ENCODE data around the gene CRYBB3.

The CRYBB3 gene

DNA sequence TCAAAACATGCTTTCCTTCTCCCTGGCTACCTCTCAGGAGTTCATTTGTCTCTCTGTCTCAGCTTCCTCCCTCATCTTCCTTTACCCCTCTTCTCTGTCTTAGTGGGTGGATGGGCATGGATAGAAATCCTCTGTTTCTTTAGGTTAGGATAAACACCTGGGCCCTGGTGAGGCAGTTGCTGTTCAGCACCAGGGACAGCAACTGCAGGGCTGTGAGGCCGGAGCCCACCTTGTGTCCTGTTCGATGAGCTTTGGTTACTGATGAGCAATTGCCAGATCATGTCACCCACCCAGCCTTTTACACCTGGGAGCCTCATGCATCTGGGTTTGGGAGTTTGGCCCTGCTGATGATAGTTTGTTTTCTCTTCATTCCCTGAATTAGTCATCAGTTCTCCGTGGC is 6.1 kb upstream of the CRYBB3 start:
- TF ChIP-seq TEAD4 (IDR thresholded peaks at IDR 0.05) (no peak), YY1 (IDR thresholded peaks at IDR 0.05; ENCODE audit: low read depth) (no peak), FOXM1 (IDR thresholded peaks at IDR 0.05; ENCODE audit: borderline replicate concordance, low read depth) (no peak), EGR1 (IDR thresholded peaks at IDR 0.05) (no peak)
- TF ChIP-seq, protein P1, sequence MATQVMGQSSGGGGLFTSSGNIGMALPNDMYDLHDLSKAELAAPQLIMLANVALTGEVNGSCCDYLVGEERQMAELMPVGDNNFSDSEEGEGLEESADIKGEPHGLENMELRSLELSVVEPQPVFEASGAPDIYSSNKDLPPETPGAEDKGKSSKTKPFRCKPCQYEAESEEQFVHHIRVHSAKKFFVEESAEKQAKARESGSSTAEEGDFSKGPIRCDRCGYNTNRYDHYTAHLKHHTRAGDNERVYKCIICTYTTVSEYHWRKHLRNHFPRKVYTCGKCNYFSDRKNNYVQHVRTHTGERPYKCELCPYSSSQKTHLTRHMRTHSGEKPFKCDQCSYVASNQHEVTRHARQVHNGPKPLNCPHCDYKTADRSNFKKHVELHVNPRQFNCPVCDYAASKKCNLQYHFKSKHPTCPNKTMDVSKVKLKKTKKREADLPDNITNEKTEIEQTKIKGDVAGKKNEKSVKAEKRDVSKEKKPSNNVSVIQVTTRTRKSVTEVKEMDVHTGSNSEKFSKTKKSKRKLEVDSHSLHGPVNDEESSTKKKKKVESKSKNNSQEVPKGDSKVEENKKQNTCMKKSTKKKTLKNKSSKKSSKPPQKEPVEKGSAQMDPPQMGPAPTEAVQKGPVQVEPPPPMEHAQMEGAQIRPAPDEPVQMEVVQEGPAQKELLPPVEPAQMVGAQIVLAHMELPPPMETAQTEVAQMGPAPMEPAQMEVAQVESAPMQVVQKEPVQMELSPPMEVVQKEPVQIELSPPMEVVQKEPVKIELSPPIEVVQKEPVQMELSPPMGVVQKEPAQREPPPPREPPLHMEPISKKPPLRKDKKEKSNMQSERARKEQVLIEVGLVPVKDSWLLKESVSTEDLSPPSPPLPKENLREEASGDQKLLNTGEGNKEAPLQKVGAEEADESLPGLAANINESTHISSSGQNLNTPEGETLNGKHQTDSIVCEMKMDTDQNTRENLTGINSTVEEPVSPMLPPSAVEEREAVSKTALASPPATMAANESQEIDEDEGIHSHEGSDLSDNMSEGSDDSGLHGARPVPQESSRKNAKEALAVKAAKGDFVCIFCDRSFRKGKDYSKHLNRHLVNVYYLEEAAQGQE (IDR thresholded peaks at IDR 0.05; ENCODE audit: low read depth) = peak; percentile 95

DNA sequence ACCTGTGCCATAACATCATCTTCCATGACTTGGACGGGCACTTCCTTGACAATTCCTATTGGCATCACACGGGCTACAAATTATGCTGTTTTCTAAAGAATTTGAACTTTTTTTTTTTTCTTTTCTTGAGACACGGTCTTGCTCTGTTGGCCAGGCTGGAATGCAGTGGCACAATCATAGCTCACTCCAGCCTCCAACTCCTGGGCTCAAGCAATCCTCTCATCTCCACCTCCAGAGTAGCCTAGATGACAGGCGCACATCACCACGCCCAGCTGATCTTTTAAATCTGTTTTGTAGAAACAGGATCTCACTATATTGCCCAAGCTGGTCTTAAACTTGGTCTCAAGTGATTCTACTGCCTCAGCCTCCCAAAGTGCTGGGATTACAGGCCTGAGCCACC is 3.3 kb upstream of the CRYBB3 start:
- TF ChIP-seq EGR1 (IDR thresholded peaks at IDR 0.05) (no peak), ZBTB7A (IDR thresholded peaks at IDR 0.05; ENCODE audit: low read depth) (no peak), CREB1 (IDR thresholded peaks at IDR 0.05; ENCODE audit: low read depth) (no peak), YY1 (IDR thresholded peaks at IDR 0.05; ENCODE audit: low read depth) (no peak), CEBPB (IDR thresholded peaks at IDR 0.05) (no peak), EP300 (IDR thresholded peaks at IDR 0.05; ENCODE audit: borderline replicate concordance) (no peak), TEAD4 (IDR thresholded peaks at IDR 0.05) (no peak), FOXM1 (IDR thresholded peaks at IDR 0.05; ENCODE audit: borderline replicate concordance, low read depth) (no peak), NFIC (IDR thresholded peaks at IDR 0.05) (no peak), TAF1 (IDR thresholded peaks at IDR 0.05; ENCODE audit: low read depth) (no peak), RAD21 (IDR thresholded peaks at IDR 0.05; ENCODE audit: low read depth) (no peak)
- TF ChIP-seq, protein P2, sequence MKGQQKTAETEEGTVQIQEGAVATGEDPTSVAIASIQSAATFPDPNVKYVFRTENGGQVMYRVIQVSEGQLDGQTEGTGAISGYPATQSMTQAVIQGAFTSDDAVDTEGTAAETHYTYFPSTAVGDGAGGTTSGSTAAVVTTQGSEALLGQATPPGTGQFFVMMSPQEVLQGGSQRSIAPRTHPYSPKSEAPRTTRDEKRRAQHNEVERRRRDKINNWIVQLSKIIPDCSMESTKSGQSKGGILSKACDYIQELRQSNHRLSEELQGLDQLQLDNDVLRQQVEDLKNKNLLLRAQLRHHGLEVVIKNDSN (IDR thresholded peaks at IDR 0.05) = no peak
- TF ChIP-seq, protein P1 (IDR thresholded peaks at IDR 0.05; ENCODE audit: low read depth) = no peak
- TF ChIP-seq, protein P3, sequence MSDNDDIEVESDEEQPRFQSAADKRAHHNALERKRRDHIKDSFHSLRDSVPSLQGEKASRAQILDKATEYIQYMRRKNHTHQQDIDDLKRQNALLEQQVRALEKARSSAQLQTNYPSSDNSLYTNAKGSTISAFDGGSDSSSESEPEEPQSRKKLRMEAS (IDR thresholded peaks at IDR 0.05) = no peak

DNA sequence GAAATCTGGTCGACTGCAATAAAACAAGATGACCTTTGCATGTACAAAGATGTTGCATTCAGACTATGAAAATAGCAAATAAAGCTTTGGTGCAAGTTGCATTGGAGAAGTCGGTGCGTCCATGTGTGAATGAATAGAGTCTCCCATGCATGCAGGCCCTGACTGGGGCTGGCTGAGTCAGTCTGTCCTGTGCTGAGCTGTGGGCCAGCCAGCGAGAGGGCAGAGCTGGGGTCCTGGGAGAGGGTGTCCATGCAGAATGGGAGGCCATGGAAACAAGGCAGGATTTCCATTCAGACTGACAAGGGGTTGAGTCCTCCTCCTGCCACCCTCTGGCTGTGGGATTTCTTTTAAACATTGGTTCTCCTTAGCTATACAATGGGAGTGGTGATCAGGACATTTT is 2.3 kb upstream of the CRYBB3 start:
- TF ChIP-seq, protein P1 (IDR thresholded peaks at IDR 0.05; ENCODE audit: low read depth) = no peak
- no peak for TF ChIP-seq TAF1 (IDR thresholded peaks at IDR 0.05; ENCODE audit: low read depth)
- TF ChIP-seq, protein P2 (IDR thresholded peaks at IDR 0.05) = no peak
- no peak for TF ChIP-seq TCF12 (IDR thresholded peaks at IDR 0.05; ENCODE audit: low read depth)
- TF ChIP-seq RAD21 (IDR thresholded peaks at IDR 0.05; ENCODE audit: low read depth) = no peak
- TF ChIP-seq YY1 (IDR thresholded peaks at IDR 0.05; ENCODE audit: low read depth) = no peak
- TF ChIP-seq TEAD4 (IDR thresholded peaks at IDR 0.05) = no peak
- no peak for TF ChIP-seq FOXM1 (IDR thresholded peaks at IDR 0.05; ENCODE audit: borderline replicate concordance, low read depth)
- TF ChIP-seq EGR1 (IDR thresholded peaks at IDR 0.05) = no peak
- TF ChIP-seq CREB1 (IDR thresholded peaks at IDR 0.05; ENCODE audit: low read depth) = no peak
- TF ChIP-seq CEBPB (IDR thresholded peaks at IDR 0.05) = no peak
- TF ChIP-seq EP300 (IDR thresholded peaks at IDR 0.05; ENCODE audit: borderline replicate concordance) = no peak

DNA sequence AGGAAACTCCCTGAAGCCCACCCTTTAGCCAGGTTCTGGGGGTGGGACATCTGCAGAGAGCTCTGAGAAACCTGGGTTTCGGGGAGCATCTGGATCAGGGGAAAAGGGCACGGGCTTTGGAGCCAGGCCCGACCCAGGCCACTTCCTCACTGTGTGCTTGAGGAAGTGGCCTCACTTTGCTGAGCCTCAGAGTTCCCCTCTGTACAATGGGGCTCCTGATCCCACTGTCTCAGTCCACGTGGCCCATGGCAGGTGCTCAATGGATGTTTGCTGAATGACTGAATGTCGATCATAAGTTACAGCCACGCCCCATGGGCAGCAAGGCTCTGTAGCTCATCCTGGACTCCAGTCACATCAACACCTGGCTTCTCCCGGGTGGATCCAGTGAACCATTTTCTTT is 1.3 kb downstream of the CRYBB3 start:
- TF ChIP-seq EGR1 (IDR thresholded peaks at IDR 0.05) = no peak
- no peak for TF ChIP-seq CEBPB (IDR thresholded peaks at IDR 0.05)
- no peak for TF ChIP-seq ZBTB7A (IDR thresholded peaks at IDR 0.05; ENCODE audit: low read depth)
- no peak for TF ChIP-seq FOXM1 (IDR thresholded peaks at IDR 0.05; ENCODE audit: borderline replicate concordance, low read depth)
- TF ChIP-seq RAD21 (IDR thresholded peaks at IDR 0.05; ENCODE audit: low read depth) = no peak
- TF ChIP-seq, protein P2 (IDR thresholded peaks at IDR 0.05) = no peak
- TF ChIP-seq, protein P1 (IDR thresholded peaks at IDR 0.05; ENCODE audit: low read depth) = no peak
- TF ChIP-seq, protein P3 (IDR thresholded peaks at IDR 0.05) = no peak
- TF ChIP-seq YY1 (IDR thresholded peaks at IDR 0.05; ENCODE audit: low read depth) = no peak
- no peak for TF ChIP-seq EP300 (IDR thresholded peaks at IDR 0.05; ENCODE audit: borderline replicate concordance)
- TF ChIP-seq TCF12 (IDR thresholded peaks at IDR 0.05; ENCODE audit: low read depth) = no peak
- no peak for TF ChIP-seq NFIC (IDR thresholded peaks at IDR 0.05)
- no peak for TF ChIP-seq TEAD4 (IDR thresholded peaks at IDR 0.05)
- TF ChIP-seq CREB1 (IDR thresholded peaks at IDR 0.05; ENCODE audit: low read depth) = no peak
- TF ChIP-seq TAF1 (IDR thresholded peaks at IDR 0.05; ENCODE audit: low read depth) = no peak

Measured in Ishikawa (cell line).